ENCODE measurements around the gene AP1M1.

GRCh38 chr19:16288544-16288943 lies 90.8 kb downstream of the AP1M1 start:
- TF ChIP-seq CTCF (IDR thresholded peaks at IDR 0.05; ENCODE audit: poor library complexity) (no peak), EZH2phosphoT487 (IDR thresholded peaks at IDR 0.05; ENCODE audit: low read depth, severe bottlenecking, unreplicated experiment) (no peak)

All from hepatocyte (in vitro differentiated cells).